Neural progenitor cell (in vitro differentiated cells): ENCODE measurements around the gene CRYBB3. TPM values are rescaled to one million over a fixed set of nuclear protein-coding genes. Genes with fewer than 3 reads are reported as not detected.

Experiments used
- DNase-seq: peaks from one replicate; pipeline ENCODE4 v3.0.0-alpha.2; 2016; ENCODE audit warnings: low spot score
- H2AFZ ChIP-seq: fragments of 200-600 bp; sonication (generic); replicated peaks from 2 replicates; pipeline ENCODE4 v1.6.1; 2016; ENCODE audit warnings: antibody characterized with exemption
- H3F3A ChIP-seq: fragments of 200-600 bp; sonication (generic); 2 replicates; pipeline ENCODE4 v1.6.1; 2016; ENCODE audit warnings: antibody characterized with exemption, low read depth
- H3K27ac ChIP-seq: fragments of 200-600 bp; sonication (generic); 2 replicates; pipeline ENCODE4 v1.5.1; 2016; ENCODE audit warnings: mild to moderate bottlenecking
- H3K27me3 ChIP-seq: fragments of 200-600 bp; sonication (generic); 2 replicates; pipeline ENCODE4 v1.6.1; 2016; ENCODE audit warnings: mild to moderate bottlenecking, moderate library complexity
- H3K36me3 ChIP-seq: fragments of 200-600 bp; sonication (generic); 2 replicates; pipeline ENCODE4 v1.5.1; 2016
- H3K4me1 ChIP-seq: fragments of 200-600 bp; sonication (generic); 2 replicates; pipeline ENCODE4 v1.6.1; 2016; ENCODE audit warnings: mixed run types
- H3K4me2 ChIP-seq: fragments of 200-600 bp; sonication (generic); 2 replicates; pipeline ENCODE4 v1.6.1; 2016
- H3K4me3 ChIP-seq: fragments of 200-600 bp; sonication (generic); 2 replicates; pipeline ENCODE4 v1.5.1; 2016
- H3K79me2 ChIP-seq: fragments of 200-600 bp; sonication (generic); 2 replicates; pipeline ENCODE4 v1.6.1; 2016; ENCODE audit warnings: low read depth
- H3K9ac ChIP-seq: fragments of 200-600 bp; sonication (generic); 2 replicates; pipeline ENCODE4 v1.6.1; 2016
- H3K9me3 ChIP-seq: fragments of 200-600 bp; sonication (generic); 2 replicates; pipeline ENCODE4 v1.5.1; 2016; ENCODE audit warnings: low read depth
- H4K20me1 ChIP-seq: fragments of 200-600 bp; sonication (generic); 2 replicates; pipeline ENCODE4 v1.6.1; 2016; ENCODE audit warnings: low read depth
- H3K27ac Mint-ChIP-seq: 3 replicates; pipeline ENCODE4 v1.8.0; 2021; ENCODE audit warnings: mixed read lengths
- H3K27me3 Mint-ChIP-seq: 2 replicates; pipeline ENCODE4 v1.8.0; 2022; ENCODE audit warnings: low read depth, mild to moderate bottlenecking, inconsistent platforms, moderate library complexity, mixed read lengths; ENCODE audit not compliant: insufficient read depth
- H3K36me3 Mint-ChIP-seq: 3 replicates; pipeline ENCODE4 v1.8.0; 2021; ENCODE audit warnings: mixed read lengths
- H3K4me1 Mint-ChIP-seq: 3 replicates; pipeline ENCODE4 v1.8.0; 2021; ENCODE audit warnings: mixed read lengths
- H3K4me3 Mint-ChIP-seq: 3 replicates; pipeline ENCODE4 v1.8.0; 2021; ENCODE audit warnings: mild to moderate bottlenecking, moderate library complexity, mixed read lengths
- H3K9me3 Mint-ChIP-seq: 3 replicates; pipeline ENCODE4 v1.8.0; 2020; ENCODE audit warnings: mixed read lengths
- EZH2 ChIP-seq: fragments of 200-600 bp; sonication (generic); IDR thresholded peaks from 2 replicates; pipeline ENCODE4 v1.6.1; 2017; ENCODE audit warnings: antibody characterized with exemption, mild to moderate bottlenecking, moderate library complexity
- EZH2phosphoT487 ChIP-seq: fragments of 200-600 bp; sonication (generic); IDR thresholded peaks from 2 replicates; pipeline ENCODE4 v1.6.1; 2017; ENCODE audit warnings: antibody characterized with exemption
- total RNA-seq: library from RNA; depleted of rRNA; stranded (reverse); fragments of >200 nt; gene quantifications from 2 replicates; pipeline ENCODE4 v1.2.3, GENCODE V29; 2015; ENCODE audit warnings: low replicate concordance
- TF ChIP-seq, protein P1 (sequence below): fragments of 200-600 bp; sonication (generic); IDR thresholded peaks from 2 replicates; pipeline ENCODE4 v1.5.1; 2017; ENCODE audit warnings: antibody characterized with exemption, mild to moderate bottlenecking

CRYBB3 gene
- total RNA-seq, 1 donor from 2014 or later: not detected

- TF ChIP-seq, protein P1, sequence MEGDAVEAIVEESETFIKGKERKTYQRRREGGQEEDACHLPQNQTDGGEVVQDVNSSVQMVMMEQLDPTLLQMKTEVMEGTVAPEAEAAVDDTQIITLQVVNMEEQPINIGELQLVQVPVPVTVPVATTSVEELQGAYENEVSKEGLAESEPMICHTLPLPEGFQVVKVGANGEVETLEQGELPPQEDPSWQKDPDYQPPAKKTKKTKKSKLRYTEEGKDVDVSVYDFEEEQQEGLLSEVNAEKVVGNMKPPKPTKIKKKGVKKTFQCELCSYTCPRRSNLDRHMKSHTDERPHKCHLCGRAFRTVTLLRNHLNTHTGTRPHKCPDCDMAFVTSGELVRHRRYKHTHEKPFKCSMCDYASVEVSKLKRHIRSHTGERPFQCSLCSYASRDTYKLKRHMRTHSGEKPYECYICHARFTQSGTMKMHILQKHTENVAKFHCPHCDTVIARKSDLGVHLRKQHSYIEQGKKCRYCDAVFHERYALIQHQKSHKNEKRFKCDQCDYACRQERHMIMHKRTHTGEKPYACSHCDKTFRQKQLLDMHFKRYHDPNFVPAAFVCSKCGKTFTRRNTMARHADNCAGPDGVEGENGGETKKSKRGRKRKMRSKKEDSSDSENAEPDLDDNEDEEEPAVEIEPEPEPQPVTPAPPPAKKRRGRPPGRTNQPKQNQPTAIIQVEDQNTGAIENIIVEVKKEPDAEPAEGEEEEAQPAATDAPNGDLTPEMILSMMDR: no peak
- TF ChIP-seq EZH2 (no peak), EZH2phosphoT487 (no peak)
Measured at GRCh38 chr22:25187469-25187868, 12.2 kb upstream of the CRYBB3 start.

GRCh38 chr22:25192406-25192805 lies 7.3 kb upstream of the CRYBB3 start:
- no peak overlapping the region for H3K27ac Mint-ChIP-seq
- Histone ChIP-seq H3K27ac (no peak overlapping the region), H3K4me3 (no peak overlapping the region), H3K79me2 (no peaks in the 10 kb centered on the region), H3K27me3 (no peaks in the 10 kb centered on the region), H3K4me2 (no peak overlapping the region), H4K20me1 (peaks cover 54% of the 10 kb centered on the region), H2AFZ (no peak overlapping the region), H3F3A (peaks cover 15% of the 10 kb centered on the region), H3K9me3 (no peaks in the 10 kb centered on the region), H3K36me3 (no peaks in the 10 kb centered on the region), H3K4me1 (peaks cover 10% of the 10 kb centered on the region), H3K9ac (no peak overlapping the region)
- peaks cover 2% of the 10 kb centered on the region for H3K27me3 Mint-ChIP-seq
- no peak overlapping the region for H3K4me3 Mint-ChIP-seq
- TF ChIP-seq, protein P1: no peak
- no peak for TF ChIP-seq EZH2
- TF ChIP-seq EZH2phosphoT487: no peak
- H3K36me3 Mint-ChIP-seq: peaks cover 19% of the 10 kb centered on the region
- no peaks in the 10 kb centered on the region for H3K9me3 Mint-ChIP-seq
- no peak for DNase-seq
- peaks cover 13% of the 10 kb centered on the region for H3K4me1 Mint-ChIP-seq

More at GRCh38 chr22:25187469-25187868, 12.2 kb upstream of the CRYBB3 start:
- H2AFZ ChIP-seq: no peak overlapping the region
- H3K4me3 Mint-ChIP-seq: no peak overlapping the region
- no peaks in the 10 kb centered on the region for H3K4me1 ChIP-seq
- peaks cover 3% of the 10 kb centered on the region for H3K27me3 Mint-ChIP-seq
- H3K36me3 Mint-ChIP-seq: peaks cover 27% of the 10 kb centered on the region
- H3K79me2 ChIP-seq: no peaks in the 10 kb centered on the region
- H3K36me3 ChIP-seq: no peaks in the 10 kb centered on the region
- H4K20me1 ChIP-seq: peaks cover 4% of the 10 kb centered on the region
- H3K9me3 ChIP-seq: no peaks in the 10 kb centered on the region
- no peak overlapping the region for H3K9ac ChIP-seq
- H3K4me1 Mint-ChIP-seq: no peaks in the 10 kb centered on the region
- DNase-seq: no peak
- no peaks in the 10 kb centered on the region for H3K27me3 ChIP-seq
- H3K9me3 Mint-ChIP-seq: no peaks in the 10 kb centered on the region
- no peak overlapping the region for H3K27ac Mint-ChIP-seq
- H3K4me2 ChIP-seq: no peak overlapping the region
- H3K27ac ChIP-seq: no peak overlapping the region
- H3F3A ChIP-seq: no peaks in the 10 kb centered on the region
- no peak overlapping the region for H3K4me3 ChIP-seq

GRCh38 chr22:25193130-25193529 lies 6.5 kb upstream of the CRYBB3 start:
- H3K27ac ChIP-seq: no peak overlapping the region
- peaks cover 15% of the 10 kb centered on the region for H3F3A ChIP-seq
- Mint-ChIP-seq H3K36me3 (peaks cover 18% of the 10 kb centered on the region), H3K4me1 (peaks cover 18% of the 10 kb centered on the region), H3K27me3 (peaks cover 2% of the 10 kb centered on the region), H3K9me3 (no peaks in the 10 kb centered on the region), H3K27ac (no peak overlapping the region), H3K4me3 (no peak overlapping the region)
- no peaks in the 10 kb centered on the region for H3K79me2 ChIP-seq
- TF ChIP-seq EZH2phosphoT487 (no peak), EZH2 (no peak)
- TF ChIP-seq, protein P1: no peak
- no peak overlapping the region for H3K9ac ChIP-seq
- no peak overlapping the region for H3K4me2 ChIP-seq
- no peak for DNase-seq
- no peaks in the 10 kb centered on the region for H3K36me3 ChIP-seq
- H3K27me3 ChIP-seq: no peaks in the 10 kb centered on the region
- no peak overlapping the region for H2AFZ ChIP-seq
- peaks cover 61% of the 10 kb centered on the region for H4K20me1 ChIP-seq
- no peak overlapping the region for H3K4me3 ChIP-seq
- no peaks in the 10 kb centered on the region for H3K9me3 ChIP-seq
- peaks cover 11% of the 10 kb centered on the region for H3K4me1 ChIP-seq
